Skeletal muscle cell (primary cell): Measurements from ENCODE around the gene ILRUN.
"Not testable (repeated sequence)": the region's sequence is repeated elsewhere in the genome, so short reads cannot be mapped to it uniquely, and the experiment has no call there.

Experiments
- DNase-seq: peaks from one replicate; pipeline ENCODE4 v3.0.0-alpha.2; 2010; ENCODE audit warnings: low read depth
- H3K4me3 ChIP-seq: 2 replicates; pipeline ENCODE4 v1.5.1; 2011; ENCODE audit warnings: low read depth, mild to moderate bottlenecking, control low read depth, low read length, moderate library complexity

The ILRUN gene

GRCh38 chr6:34671367-34671766 lies 25.2 kb downstream of the ILRUN start:
- no peak for DNase-seq
- no peak overlapping the region for H3K4me3 ChIP-seq

GRCh38 chr6:34668799-34669198 lies 27.8 kb downstream of the ILRUN start:
- DNase-seq, H3K4me3 ChIP-seq: not testable (repeated sequence)

- H3K4me3 ChIP-seq = no peak overlapping the region
- no peak for DNase-seq
These were observed 28.9 kb downstream of the ILRUN start for GRCh38 chr6:34667481-34668238.

- H3K4me3 ChIP-seq = no peak overlapping the region
- no peak for DNase-seq
These were observed 31.5 kb downstream of the ILRUN start for GRCh38 chr6:34665019-34665418.

- H3K4me3 ChIP-seq = no peak overlapping the region
- no peak for DNase-seq
These were observed 32.2 kb downstream of the ILRUN start for GRCh38 chr6:34664256-34664971.

- no peak overlapping the region for H3K4me3 ChIP-seq
- DNase-seq = no peak
These were observed 32.7 kb downstream of the ILRUN start for GRCh38 chr6:34663831-34664255.

- DNase-seq = no peak
- H3K4me3 ChIP-seq = no peak overlapping the region
These were observed 33.2 kb downstream of the ILRUN start for GRCh38 chr6:34663371-34663770.

GRCh38 chr6:34661357-34661756 lies 35.2 kb downstream of the ILRUN start:
- DNase-seq = no peak
- no peak overlapping the region for H3K4me3 ChIP-seq

GRCh38 chr6:34658605-34659265 lies 37.8 kb downstream of the ILRUN start:
- DNase-seq = no peak
- H3K4me3 ChIP-seq = no peak overlapping the region

- not testable (repeated sequence) for DNase-seq
- H3K4me3 ChIP-seq = peak overlapping the region; percentile 44
These were observed 38.5 kb downstream of the ILRUN start for GRCh38 chr6:34657979-34658480.

- peak overlapping the region; percentile 44 for H3K4me3 ChIP-seq
- DNase-seq = peak; percentile 64
These were observed 39.1 kb downstream of the ILRUN start for GRCh38 chr6:34657307-34657978.

- DNase-seq = peak; percentile 43
These were observed 39.6 kb downstream of the ILRUN start for GRCh38 chr6:34657037-34657306.

GRCh38 chr6:34656378-34657036 lies 40.1 kb downstream of the ILRUN start:
- peak overlapping the region; percentile 44 for H3K4me3 ChIP-seq
- no peak for DNase-seq

More at GRCh38 chr6:34657037-34657306, 39.6 kb downstream of the ILRUN start:
- H3K4me3 ChIP-seq = peak overlapping the region; percentile 44

- DNase-seq, H3K4me3 ChIP-seq: not testable (repeated sequence)
These were observed 40.6 kb downstream of the ILRUN start for GRCh38 chr6:34655876-34656377.

- no peak overlapping the region for H3K4me3 ChIP-seq
- DNase-seq = no peak
These were observed 42.4 kb downstream of the ILRUN start for GRCh38 chr6:34654061-34654710.

GRCh38 chr6:34652263-34652662 lies 44.3 kb downstream of the ILRUN start:
- no peak overlapping the region for H3K4me3 ChIP-seq
- DNase-seq = no peak

GRCh38 chr6:34650823-34651222 lies 45.7 kb downstream of the ILRUN start:
- H3K4me3 ChIP-seq = no peak overlapping the region
- no peak for DNase-seq

GRCh38 chr6:34650232-34650631 lies 46.3 kb downstream of the ILRUN start:
- not testable (repeated sequence) for H3K4me3 ChIP-seq, DNase-seq

- no peak for DNase-seq
- H3K4me3 ChIP-seq = no peak overlapping the region
These were observed 47.8 kb downstream of the ILRUN start for GRCh38 chr6:34648806-34649205.
